Upper lobe of left lung (tissue), 6 donors: ENCODE data around the gene ALDH1A1. TPM values are rescaled to one million over a fixed set of nuclear protein-coding genes. Genes with fewer than 3 reads are reported as not detected.

Experiments
- ATAC-seq, 2 donors: fragments of 200-7000 bp; cut with Tn5 transposase; one replicate each; pipeline ENCODE4 v1.9.1; 2022; ENCODE audit warnings: mild to moderate bottlenecking in 2 of 2, moderate library complexity in 2 of 2; ENCODE audit not compliant: low FRiP score in 2 of 2
- DNase-seq, 2 donors: peaks; one replicate each; pipeline ENCODE4 v3.0.0-alpha.2; 2019 to 2020
- H3K27ac ChIP-seq, 4 donors: fragments of 200-600 bp; sonication (generic); one replicate each; pipeline ENCODE4 v1.5.1; 2016 to 2019
- H3K27me3 ChIP-seq, 4 donors: fragments of 200-600 bp; sonication (generic); one replicate each; pipeline ENCODE4 v1.5.1; 2017 to 2019
- H3K36me3 ChIP-seq, 4 donors: fragments of 200-600 bp; sonication (generic); one replicate each; pipeline ENCODE4 v1.5.1; 2016 to 2019
- H3K4me1 ChIP-seq, 4 donors: fragments of 200-600 bp; sonication (generic); one replicate each; pipeline ENCODE4 v1.5.1; 2018 to 2019
- H3K4me3 ChIP-seq, 4 donors: fragments of 200-600 bp; sonication (generic); one replicate each; pipeline ENCODE4 v1.5.1; 2017 to 2019; ENCODE audit warnings: mild to moderate bottlenecking in 2 of 4, moderate library complexity in 1 of 4
- H3K9me3 ChIP-seq, 4 donors: fragments of 200-600 bp; sonication (generic); one replicate each; pipeline ENCODE4 v1.5.1; 2018 to 2019
- CTCF ChIP-seq, 6 experiments: fragments of 450-650 bp in 4 of 6; fragments of 200-600 bp in 2 of 6; sonication (generic) in 2 of 6; IDR thresholded peaks; one replicate each; pipeline ENCODE4 v1.5.1; 2016 to 2019; ENCODE audit warnings: antibody characterized with exemption in 6 of 6
- EP300 ChIP-seq, 4 donors: sonication (generic); formaldehyde crosslinking; IDR thresholded peaks; one replicate each; pipeline ENCODE4 v1.5.1; 2017; ENCODE audit warnings: antibody characterized with exemption in 4 of 4, control low read depth in 2 of 4
- POLR2A ChIP-seq, 4 donors: fragments of 450-650 bp; IDR thresholded peaks; one replicate each; pipeline ENCODE4 v1.5.1; 2016 to 2017; ENCODE audit warnings: antibody characterized with exemption in 4 of 4, mild to moderate bottlenecking in 2 of 4
- POLR2AphosphoS5 ChIP-seq, 2 donors: sonication (generic); formaldehyde crosslinking; IDR thresholded peaks; one replicate each; pipeline ENCODE4 v1.5.1; 2017; ENCODE audit warnings: antibody characterized with exemption in 2 of 2
- WGBS, 2 donors: methylation state at CpG; one replicate each; pipeline ENCODE4 v1.1.5; 2017 to 2018; 5-methylcytosine and 5-hydroxymethylcytosine counted together
- total RNA-seq, 6 donors: library from RNA; depleted of rRNA in 4 of 6; stranded (reverse); fragments of >200 nt in 4 of 6; gene quantifications; one replicate each; pipeline versions ENCODE4 v1.1.0 to v1.2.1, GENCODE V29; 2016 to 2021
- donor health status: DM: no; HTN: no; CAD: no; lungs with moderate emphysema.
- donor health status: DM: no; HTN: yes; CAD: no; lungs with severe emphysema.

ALDH1A1 gene
- total RNA-seq, 6 donors from 2014 or later, result 81.7 to 230 (median 137) TPM

DNA sequence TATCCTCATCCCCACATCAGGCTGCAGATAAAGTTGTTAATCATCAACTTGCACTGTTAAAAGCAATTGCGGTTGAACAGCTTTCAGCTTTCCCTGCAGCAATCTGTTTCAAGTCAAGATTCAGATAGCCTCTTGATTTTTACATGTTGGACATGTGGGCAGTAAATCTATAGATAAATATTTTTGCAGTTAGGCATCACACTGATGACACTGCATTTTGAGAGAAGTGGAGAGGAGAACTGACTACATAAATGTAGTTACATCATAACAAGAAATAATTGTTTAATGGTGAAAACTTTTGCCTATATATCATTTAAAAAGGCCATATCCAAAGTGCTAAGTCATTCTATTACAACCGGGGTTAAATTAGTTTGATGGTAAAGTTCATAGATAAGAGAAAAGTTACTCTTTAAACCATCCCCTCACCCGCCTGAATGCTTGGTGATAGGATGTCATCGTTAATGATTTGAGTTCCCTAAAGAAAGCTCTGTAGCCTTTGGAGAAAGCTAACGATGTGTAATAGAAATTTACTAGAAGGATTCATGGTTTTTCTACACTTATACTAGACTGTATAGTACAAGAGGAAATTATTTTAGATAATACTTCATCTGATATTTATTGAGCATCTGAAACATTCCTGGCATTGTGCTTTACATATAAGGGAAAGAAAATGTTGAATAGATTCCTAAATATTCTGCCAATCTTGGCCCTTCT is 30.8 kb upstream of the ALDH1A1 start:
- 54 to 67% methylated on average over 5 of the region's 5 CpGs for WGBS, 2 donors
- Histone ChIP-seq H3K9me3 (no peaks in the 10 kb centered on the region), H3K4me1 (no peaks in the 10 kb centered on the region), H3K27me3 (no peaks in the 10 kb centered on the region), H3K27ac (no peak overlapping the region), H3K36me3 (no peaks in the 10 kb centered on the region), H3K4me3 (no peak overlapping the region)
- DNase-seq (no peak), ATAC-seq (no peak)
- TF ChIP-seq POLR2A (IDR thresholded peaks at IDR 0.05), result no peak
- no peak for TF ChIP-seq CTCF (IDR thresholded peaks at IDR 0.05)
- TF ChIP-seq POLR2AphosphoS5 (IDR thresholded peaks at IDR 0.05), result no peak
- no peak for TF ChIP-seq EP300 (IDR thresholded peaks at IDR 0.05)

DNA sequence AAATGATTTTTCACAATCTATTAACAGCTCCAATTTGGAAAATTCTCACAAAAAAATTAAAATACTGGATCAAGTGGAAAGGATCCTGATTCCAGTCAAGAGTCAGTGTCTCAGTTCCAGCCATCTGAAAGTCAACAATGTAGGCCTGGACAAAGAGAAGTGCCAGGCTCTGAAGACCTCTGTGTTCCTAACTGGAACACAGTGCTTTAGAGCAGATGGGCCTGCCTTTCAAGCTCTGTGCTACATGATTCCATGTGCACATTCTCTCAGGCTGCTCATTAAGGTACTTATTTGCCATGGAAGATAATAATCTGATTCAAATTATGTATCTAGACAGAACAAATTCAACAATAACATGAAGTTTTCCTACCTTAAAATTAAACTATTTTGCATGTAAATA is 30.2 kb upstream of the ALDH1A1 start:
- no peaks in the 10 kb centered on the region for H3K27me3 ChIP-seq
- H3K4me3 ChIP-seq, result no peak overlapping the region
- no peak for ATAC-seq
- no peak for DNase-seq
- TF ChIP-seq POLR2AphosphoS5 (IDR thresholded peaks at IDR 0.05), result no peak
- no peak for TF ChIP-seq POLR2A (IDR thresholded peaks at IDR 0.05)
- no peak for TF ChIP-seq CTCF (IDR thresholded peaks at IDR 0.05)
- no peak for TF ChIP-seq EP300 (IDR thresholded peaks at IDR 0.05)
- no peaks in the 10 kb centered on the region for H3K9me3 ChIP-seq
- no peak overlapping the region for H3K27ac ChIP-seq
- H3K36me3 ChIP-seq, result no peaks in the 10 kb centered on the region
- peaks cover 0 to 3% (median 0%) of the 10 kb centered on the region in 4 donors for H3K4me1 ChIP-seq

- no peak overlapping the region for H3K27ac ChIP-seq
- H3K4me1 ChIP-seq, result peaks cover 0 to 5% (median 0%) of the 10 kb centered on the region in 4 donors
- DNase-seq (no peak), ATAC-seq (no peak)
- no peak overlapping the region for H3K4me3 ChIP-seq
- H3K27me3 ChIP-seq, result no peaks in the 10 kb centered on the region
- TF ChIP-seq EP300 (IDR thresholded peaks at IDR 0.05) (no peak), POLR2AphosphoS5 (IDR thresholded peaks at IDR 0.05) (no peak), CTCF (IDR thresholded peaks at IDR 0.05) (no peak), POLR2A (IDR thresholded peaks at IDR 0.05) (no peak)
- no peaks in the 10 kb centered on the region for H3K9me3 ChIP-seq
- WGBS, 2 donors, result 86% methylated on average over 5 of the region's 5 CpGs
- no peaks in the 10 kb centered on the region for H3K36me3 ChIP-seq
Measured at GRCh38 chr9:72982146-72982799, 29.4 kb upstream of the ALDH1A1 start.

DNA sequence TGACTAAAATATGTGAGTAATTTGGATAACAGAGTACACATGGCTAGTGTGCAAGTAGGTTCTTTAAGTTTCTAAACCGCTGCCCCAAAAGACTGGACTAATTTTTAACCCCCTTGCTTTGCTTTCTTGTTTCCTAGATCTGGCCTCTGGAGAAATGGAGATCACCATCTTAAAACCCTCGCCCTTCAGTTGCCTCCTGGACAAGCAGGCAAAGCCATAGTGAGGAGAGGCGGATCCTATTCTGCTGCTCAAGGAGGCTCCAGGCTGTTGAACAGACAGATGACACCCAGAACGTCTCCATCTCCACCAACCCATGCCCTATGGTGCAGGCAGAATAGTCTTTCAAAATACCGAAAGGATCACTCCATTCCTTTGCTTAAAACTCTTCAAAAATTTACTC is 28.6 kb upstream of the ALDH1A1 start:
- no peaks in the 10 kb centered on the region for H3K9me3 ChIP-seq
- DNase-seq (no peak), ATAC-seq (no peak)
- H3K4me1 ChIP-seq, result peaks cover 0 to 5% (median 0%) of the 10 kb centered on the region in 4 donors
- H3K36me3 ChIP-seq, result no peaks in the 10 kb centered on the region
- WGBS, 2 donors, result 91 to 93% methylated on average over 5 of the region's 5 CpGs
- no peaks in the 10 kb centered on the region for H3K27me3 ChIP-seq
- TF ChIP-seq EP300 (IDR thresholded peaks at IDR 0.05) (no peak), POLR2A (IDR thresholded peaks at IDR 0.05) (no peak)
- H3K4me3 ChIP-seq, result no peak overlapping the region
- no peak overlapping the region for H3K27ac ChIP-seq

DNA sequence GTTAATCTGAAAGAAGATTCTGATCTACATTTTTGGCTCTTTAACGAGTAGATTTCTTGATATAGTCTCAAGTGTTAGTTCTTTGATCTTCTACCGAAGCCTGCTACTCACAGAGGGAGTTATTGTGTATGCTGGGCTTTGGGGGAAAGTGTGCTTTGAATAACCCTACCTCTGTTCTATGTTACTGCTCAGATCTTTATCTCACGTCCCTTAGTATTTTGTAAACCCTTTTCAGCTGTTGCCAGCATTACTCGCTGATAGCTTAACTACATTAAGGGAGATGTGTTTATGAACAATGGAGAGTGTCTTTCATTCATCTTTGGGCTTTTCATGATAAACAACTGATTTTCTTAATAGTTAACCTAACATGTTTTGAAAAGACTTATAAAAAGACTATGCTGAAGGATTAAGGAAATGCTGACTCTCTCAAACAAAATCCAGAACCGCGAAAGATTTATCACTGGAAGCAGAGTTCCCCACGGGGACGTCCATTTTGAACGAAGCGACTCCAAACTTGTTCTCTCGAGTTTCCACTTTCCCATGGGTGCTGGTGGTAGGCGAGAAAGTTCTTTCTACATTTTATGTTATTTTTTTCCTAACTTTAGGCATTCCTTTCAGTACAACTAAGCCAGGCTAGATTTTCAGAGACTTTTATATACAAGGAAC is 27.9 kb upstream of the ALDH1A1 start:
- peaks cover 0 to 5% (median 0%) of the 10 kb centered on the region in 4 donors for H3K4me1 ChIP-seq
- H3K27ac ChIP-seq, result no peak overlapping the region
- H3K4me3 ChIP-seq, result no peak overlapping the region
- no peaks in the 10 kb centered on the region for H3K36me3 ChIP-seq
- no peaks in the 10 kb centered on the region for H3K27me3 ChIP-seq
- H3K9me3 ChIP-seq, result no peaks in the 10 kb centered on the region
- no peak for ATAC-seq
- TF ChIP-seq POLR2AphosphoS5 (IDR thresholded peaks at IDR 0.05) (no peak), CTCF (IDR thresholded peaks at IDR 0.05) (no peak), EP300 (IDR thresholded peaks at IDR 0.05) (no peak), POLR2A (IDR thresholded peaks at IDR 0.05) (no peak)
- WGBS, 2 donors, result 75 to 78% methylated on average over 12 of the region's 12 CpGs
- no peak for DNase-seq
